K562 (cell line): ENCODE data around the gene SLC9A1. TPM values are rescaled to one million over a fixed set of nuclear protein-coding genes. Genes with fewer than 3 reads are reported as not detected.

Experiments
- ADNP ChIP-seq: fragments of 200-800 bp; sonication (Bioruptor generic); IDR thresholded peaks from 2 replicates; pipeline ENCODE4 v1.6.1; 2016; ENCODE audit warnings: missing genetic modification characterization, missing compliant biosample characterization
- CBFA2T3 ChIP-seq: fragments of 450-650 bp; IDR thresholded peaks from 2 replicates; pipeline ENCODE4 v1.6.1; 2017
- EP300 ChIP-seq: IDR thresholded peaks from 2 replicates; pipeline ENCODE4 v1.6.1; 2012; ENCODE audit warnings: low read length, improper control_type of control experiment
- FOXK2 ChIP-seq, 2 experiments: fragments of 450-650 bp; IDR thresholded peaks in 1 of 2; conservative IDR thresholded peaks in 1 of 2; 2 replicates each; pipeline ENCODE4 v1.6.1; 2016; ENCODE audit warnings: low read depth in 2 of 2, mild to moderate bottlenecking in 1 of 2
- GTF2A2 ChIP-seq: IDR thresholded peaks from 2 replicates; pipeline ENCODE4 v1.6.1; 2016; ENCODE audit warnings: mild to moderate bottlenecking, missing genetic modification characterization, missing compliant biosample characterization
- HDAC1 ChIP-seq, 2 experiments: fragments of 450-650 bp; IDR thresholded peaks; 2 replicates each; pipeline ENCODE4 v1.6.1; 2016 to 2017; ENCODE audit warnings: inconsistent platforms in 1 of 2, mild to moderate bottlenecking in 1 of 2, moderate library complexity in 1 of 2
- KAT7 ChIP-seq: sonication (generic); formaldehyde crosslinking; IDR thresholded peaks from 2 replicates; pipeline ENCODE4 v1.8.0; 2022; ENCODE audit warnings: missing genetic modification reagents, mild to moderate bottlenecking, borderline replicate concordance
- MBD2 ChIP-seq: sonication (generic); IDR thresholded peaks from 2 replicates; pipeline ENCODE4 v1.6.1; 2016; ENCODE audit warnings: low read depth, borderline replicate concordance
- NFRKB ChIP-seq: fragments of 450-650 bp; IDR thresholded peaks from 2 replicates; pipeline ENCODE4 v1.6.1; 2016; ENCODE audit warnings: low read depth
- PTBP1 ChIP-seq: fragments of 200-400 bp; formaldehyde crosslinking; IDR thresholded peaks from 2 replicates; pipeline ENCODE4 v1.6.1; 2017; ENCODE audit warnings: low read depth, low read length
- RCOR1 ChIP-seq, 2 experiments: IDR thresholded peaks; 2 replicates each; pipeline ENCODE4 v1.6.1; 2012; ENCODE audit warnings: low read depth in 2 of 2, low read length in 2 of 2, borderline replicate concordance in 1 of 2, improper control_type of control experiment in 1 of 2
- SETDB1 ChIP-seq: IDR thresholded peaks from one replicate; pipeline ENCODE4 v1.6.1; 2012; ENCODE audit warnings: low read length, control low read depth, inconsistent platforms
- ZEB2 ChIP-seq: fragments of 450-650 bp; IDR thresholded peaks from 2 replicates; pipeline ENCODE4 v1.6.1; 2016
- ZNF224 ChIP-seq: sonication (generic); formaldehyde crosslinking; IDR thresholded peaks from 2 replicates; pipeline ENCODE4 v1.8.0; 2022; ENCODE audit warnings: mild to moderate bottlenecking, missing genetic modification reagents
- ZNF23 ChIP-seq: fragments of 250-450 bp; sonication (Bioruptor Pico); IDR thresholded peaks from 2 replicates; pipeline ENCODE4 v1.4.0; 2020; ENCODE audit warnings: mild to moderate bottlenecking
- ZNF263 ChIP-seq: sonication (generic); formaldehyde crosslinking; IDR thresholded peaks from 2 replicates; pipeline ENCODE4 v1.8.0; 2022; ENCODE audit warnings: mild to moderate bottlenecking, missing genetic modification reagents, borderline replicate concordance
- ZNF444 ChIP-seq: fragments of 250-450 bp; sonication (Bioruptor Pico); IDR thresholded peaks from 2 replicates; pipeline ENCODE4 v1.4.0; 2020; ENCODE audit warnings: mild to moderate bottlenecking, moderate library complexity
- ZNF766 ChIP-seq: fragments of 200-800 bp; sonication (Bioruptor generic); conservative IDR thresholded peaks from 2 replicates; pipeline ENCODE4 v1.6.1; 2016; ENCODE audit warnings: missing genetic modification characterization, missing compliant biosample characterization
- ZSCAN29 ChIP-seq: fragments of 450-650 bp; IDR thresholded peaks from 2 replicates; pipeline ENCODE4 v1.6.1; 2017
- polyA plus RNA-seq, 8 experiments: library from polyadenylated mRNA; depleted of rRNA in 4 of 8; stranded (reverse) in 5 of 8; unstranded in 3 of 8; fragments of >200 nt; fragmentation: Nextera tagmentation in 2 of 8; fragmentation: Illumina TruSeq in 1 of 8; extraction: Ambion mirVana in 2 of 8; extraction: Trizol in 1 of 8; gene quantifications; 2 replicates each; pipeline versions ENCODE4 v1.2.1 to v1.2.3, GENCODE V29; 2011 to 2014; ENCODE audit warnings: inconsistent platforms in 1 of 8, missing spikeins in 1 of 8
- total RNA-seq, 7 experiments: library from RNA; depleted of rRNA in 6 of 7; stranded (reverse); fragments of >200 nt in 6 of 7; fragmentation: Illumina TruSeq in 2 of 7; extraction: Trizol in 2 of 7; gene quantifications; 2 replicates each; pipeline versions ENCODE4 v1.2.1 to v1.2.3, GENCODE V29; 2011 to 2021; ENCODE audit warnings: low replicate concordance in 1 of 7
- TF ChIP-seq, protein P1 (sequence below): fragments of 450-650 bp; conservative IDR thresholded peaks from 2 replicates; pipeline ENCODE4 v1.6.1; 2016; ENCODE audit warnings: missing genetic modification characterization, low read depth, mild to moderate bottlenecking, missing compliant biosample characterization, moderate library complexity
- TF ChIP-seq, protein P2 (sequence below): fragments of 250-450 bp; sonication (Bioruptor Pico); IDR thresholded peaks from 2 replicates; pipeline ENCODE4 v1.8.0; 2021; ENCODE audit warnings: moderate library complexity, mild to moderate bottlenecking, inconsistent platforms

Gene SLC9A1
- total and polyA plus RNA-seq, 9 of the 15 experiments (the other 6 are each of a cell fraction or from before 2014, with no cell fraction given): 0.59 to 14.4 (median 2.0) TPM

DNA sequence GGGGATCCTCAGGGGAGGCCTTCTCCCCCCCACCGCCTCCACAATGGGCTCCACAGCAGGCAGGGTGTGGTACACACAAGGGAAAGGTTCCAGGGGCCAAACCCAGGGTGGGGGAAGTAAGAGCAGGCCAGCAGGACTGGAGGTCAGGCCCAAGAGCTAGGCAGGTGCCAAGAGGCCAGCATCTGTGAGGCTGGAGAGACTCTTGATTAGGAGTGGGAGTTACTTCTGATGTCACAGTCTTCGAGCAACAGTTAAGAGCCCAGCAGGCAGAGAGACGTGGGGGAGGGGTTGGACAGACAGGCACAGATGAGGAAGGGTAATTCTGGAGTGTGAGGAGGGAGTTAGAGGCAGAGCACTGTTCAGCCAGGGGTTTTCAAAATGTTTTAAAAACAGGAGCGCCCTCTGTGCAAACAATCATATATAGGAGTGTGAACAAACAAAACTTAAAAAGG lies 55.8 kb downstream of the SLC9A1 start (continued):
- 0 out of 2 replicates have a peak, but pooled peaks have one; percentile 37 for TF ChIP-seq ZNF263 (CRISPR knock-in tag)
- no peak for TF ChIP-seq PTBP1
- TF ChIP-seq GTF2A2 (tag): no peak
- TF ChIP-seq HDAC1 (IDR thresholded peaks at IDR 0.05): peak in 1 of 2 experiments; percentile 71; a peak in 2 of 4 replicates
- TF ChIP-seq CBFA2T3: peak; percentile 86
- TF ChIP-seq FOXK2 (conservative IDR thresholded peaks at IDR 0.05 in 1 of 2, IDR thresholded peaks at IDR 0.05 in 1 of 2; ENCODE audit: low read depth in 2 of 2): 0 out of 4 replicates have a peak, but pooled peaks of 1 of the 2 experiments have one; percentile 16
- TF ChIP-seq EP300: peak; percentile 47; the same call in 1 of the 2 replicates
- no peak for TF ChIP-seq ZSCAN29
- TF ChIP-seq ZNF766 (CRISPR knock-in tag): no peak
- TF ChIP-seq, protein P1, sequence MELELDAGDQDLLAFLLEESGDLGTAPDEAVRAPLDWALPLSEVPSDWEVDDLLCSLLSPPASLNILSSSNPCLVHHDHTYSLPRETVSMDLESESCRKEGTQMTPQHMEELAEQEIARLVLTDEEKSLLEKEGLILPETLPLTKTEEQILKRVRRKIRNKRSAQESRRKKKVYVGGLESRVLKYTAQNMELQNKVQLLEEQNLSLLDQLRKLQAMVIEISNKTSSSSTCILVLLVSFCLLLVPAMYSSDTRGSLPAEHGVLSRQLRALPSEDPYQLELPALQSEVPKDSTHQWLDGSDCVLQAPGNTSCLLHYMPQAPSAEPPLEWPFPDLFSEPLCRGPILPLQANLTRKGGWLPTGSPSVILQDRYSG: no peak
- no peak for TF ChIP-seq ZNF23 (CRISPR knock-in tag)
- TF ChIP-seq ZNF224 (CRISPR knock-in tag): no peak
- TF ChIP-seq, protein P2, sequence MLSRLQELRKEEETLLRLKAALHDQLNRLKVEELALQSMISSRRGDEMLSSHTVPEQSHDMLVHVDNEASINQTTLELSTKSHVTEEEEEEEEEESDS (CRISPR knock-in tag): no peak
- TF ChIP-seq MBD2: no peak
- no peak for TF ChIP-seq ADNP
- TF ChIP-seq KAT7 (CRISPR knock-in tag): no peak
- TF ChIP-seq NFRKB: no peak
- peak in 1 of 2 experiments; percentile 44; a peak in 1 of 4 replicates for TF ChIP-seq RCOR1 (IDR thresholded peaks at IDR 0.05; ENCODE audit: borderline replicate concordance in 1 of 2, low read depth in 2 of 2, low read length in 2 of 2)
- TF ChIP-seq ZNF444: no peak
- peak; percentile 64; the same call in 1 of the 2 replicates for TF ChIP-seq ZEB2
- no peak for TF ChIP-seq SETDB1
